Amniotic epithelial cell (primary cell): Measurements from ENCODE around the gene ULK4.
"Not testable (repeated sequence)": the region's sequence is repeated elsewhere in the genome, so short reads cannot be mapped to it uniquely, and the experiment has no call there.

Experiments
- DNase-seq: peaks from one replicate; pipeline ENCODE4 v3.0.0-alpha.2; 2010; ENCODE audit warnings: low read depth

ULK4 gene

GRCh38 chr3:41575724-41576123, 386.2 kb downstream of the ULK4 start:
- no peak for DNase-seq

GRCh38 chr3:41574900-41575299, 387.0 kb downstream of the ULK4 start:
- DNase-seq: peak; percentile 18

- no peak for DNase-seq
Measured at GRCh38 chr3:41573591-41573990, 388.3 kb downstream of the ULK4 start.

DNA sequence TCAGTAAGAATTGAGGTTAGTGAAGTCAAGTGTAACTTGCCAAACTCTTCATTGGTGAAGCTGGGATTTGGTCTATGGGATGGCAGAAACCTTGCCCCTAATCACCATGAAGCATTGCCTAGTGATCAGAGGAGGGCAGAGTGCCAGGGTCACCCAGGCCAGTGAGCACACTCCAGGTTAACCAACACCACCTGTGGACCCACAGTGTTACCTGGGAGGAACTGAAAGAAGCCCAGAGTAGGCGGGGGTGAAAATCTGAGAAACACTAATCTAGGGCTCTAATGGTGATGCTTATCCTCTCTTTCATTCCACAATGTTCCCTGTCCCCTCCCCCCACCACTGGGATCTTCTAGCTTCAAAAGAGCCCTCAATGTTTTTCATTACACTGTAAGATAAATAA, 389.8 kb downstream of the ULK4 start:
- no peak for DNase-seq

DNA sequence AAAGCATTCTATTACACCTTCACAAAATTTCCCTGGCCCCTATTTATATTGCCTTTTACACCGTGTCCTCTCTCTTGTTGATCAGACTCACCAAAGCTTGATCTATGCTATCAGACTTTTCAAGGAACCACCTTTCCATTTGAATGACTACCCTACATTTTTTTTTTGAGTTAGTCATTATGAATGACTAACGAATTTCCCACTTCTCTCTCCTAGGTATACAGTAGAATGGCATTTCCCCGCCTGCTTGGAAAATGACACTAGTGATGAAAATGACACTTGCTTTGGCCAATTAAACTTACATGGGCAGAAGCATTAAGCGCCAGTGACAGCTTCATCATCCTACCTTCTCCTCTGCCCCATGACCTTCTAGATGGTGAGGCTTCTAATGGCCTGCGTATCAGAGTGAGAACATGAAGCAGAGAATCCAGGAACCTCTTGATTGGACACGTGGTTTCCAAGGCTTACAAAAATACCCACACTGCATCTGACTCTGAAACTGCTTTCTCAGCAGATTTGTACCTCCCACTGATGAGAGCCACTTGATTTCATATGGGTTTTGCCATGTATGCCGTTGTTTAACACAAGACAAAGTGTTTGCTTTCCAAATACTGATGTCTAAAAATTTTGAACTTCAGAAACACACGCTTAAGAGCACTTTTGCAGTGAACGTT, 392.1 kb downstream of the ULK4 start:
- DNase-seq: no peak

- DNase-seq: peak; percentile 1
Measured at GRCh38 chr3:41565948-41566514, 395.9 kb downstream of the ULK4 start.

DNA sequence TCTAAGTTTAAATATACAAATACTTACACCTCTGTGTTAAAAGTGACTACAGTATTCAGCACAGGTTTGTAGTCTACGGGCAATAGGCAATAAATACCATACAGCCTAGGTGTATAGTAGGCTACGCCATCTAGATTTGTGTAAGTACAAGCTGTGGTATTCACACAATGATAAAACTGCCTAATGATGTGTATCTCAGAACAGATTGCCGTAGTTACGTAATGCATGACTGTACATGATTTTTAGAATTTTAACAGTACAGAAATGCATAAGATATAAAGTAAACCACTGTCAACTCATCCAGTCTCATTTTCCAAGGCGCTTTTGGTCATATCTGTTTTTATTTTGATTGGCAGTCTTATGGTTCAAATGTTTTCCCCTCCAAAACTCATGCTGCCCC, 396.9 kb downstream of the ULK4 start:
- peak; percentile 34 for DNase-seq

DNA sequence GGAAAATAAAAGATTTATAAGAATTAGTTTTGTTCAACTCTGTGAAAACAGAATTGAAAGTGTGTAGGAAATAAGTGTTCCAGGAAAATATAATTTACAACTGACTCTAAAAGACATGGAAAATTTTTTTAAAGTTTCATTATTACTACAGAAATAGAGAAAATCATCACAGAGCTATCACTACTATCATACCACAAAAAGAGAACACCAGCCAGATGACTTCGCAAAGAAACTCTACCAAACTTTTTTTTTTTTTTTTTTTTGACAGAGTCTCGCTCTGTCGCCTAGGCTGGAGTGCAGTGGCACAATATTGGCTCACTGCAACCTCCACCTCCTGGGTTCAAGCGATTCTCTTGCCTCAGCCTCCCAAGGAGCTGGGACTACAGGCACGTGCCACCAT, 405.7 kb downstream of the ULK4 start:
- not testable (repeated sequence) for DNase-seq

DNA sequence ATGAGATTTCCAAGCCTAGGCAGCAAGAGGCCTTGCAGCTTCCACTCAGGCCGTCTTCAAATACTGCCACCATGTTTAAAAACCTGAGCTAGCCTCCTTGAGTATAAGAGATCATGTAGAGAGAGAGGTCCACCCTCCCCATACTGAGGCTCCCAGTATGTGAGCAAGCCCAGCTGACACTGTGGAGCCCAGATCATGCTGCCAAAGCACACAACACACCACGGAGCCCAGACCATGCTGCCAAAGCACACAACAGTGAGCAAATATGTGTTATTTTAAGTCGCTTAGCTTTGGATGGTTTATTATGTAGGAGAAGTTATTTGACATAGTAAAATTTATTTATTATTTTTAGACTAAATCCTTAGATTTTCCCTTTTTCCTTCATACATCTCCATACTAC, 428.9 kb downstream of the ULK4 start:
- DNase-seq: no peak

GRCh38 chr3:41526995-41527573, 434.8 kb downstream of the ULK4 start:
- no peak for DNase-seq

DNA sequence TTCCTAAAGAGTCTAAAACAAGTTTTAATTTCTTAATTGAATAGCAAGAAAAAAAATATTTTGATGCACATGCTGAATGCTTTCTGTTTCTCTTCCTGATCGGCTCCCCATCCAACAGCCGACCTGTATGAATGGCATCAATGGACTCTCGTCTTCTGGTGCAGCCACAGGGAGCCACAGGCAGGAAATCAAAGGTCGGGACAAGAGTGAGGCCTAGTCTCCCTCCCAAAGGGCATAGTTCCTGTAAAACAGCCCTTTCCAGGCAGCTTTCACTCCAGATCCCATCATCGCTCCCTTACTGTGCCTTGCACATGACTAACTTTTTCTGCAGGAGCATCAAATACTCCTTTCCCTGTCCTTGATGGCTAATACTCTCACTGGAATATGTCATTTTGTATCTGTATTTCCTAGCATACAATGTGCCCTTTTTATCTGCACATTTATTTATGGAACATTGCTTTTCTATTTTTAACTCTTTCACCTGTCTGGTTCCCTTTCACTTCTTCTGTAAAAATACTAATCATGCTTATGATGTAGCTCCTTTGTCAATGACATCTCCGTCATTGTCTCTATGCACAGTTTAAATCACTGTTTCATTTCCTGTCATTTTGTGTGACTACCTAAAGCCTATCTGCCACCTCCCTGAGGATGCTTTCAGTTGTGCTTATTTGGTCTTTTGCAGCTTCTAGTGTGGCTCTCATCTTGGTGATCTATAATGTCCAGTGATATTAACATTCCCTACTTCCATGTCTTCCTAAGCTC, 436.4 kb downstream of the ULK4 start:
- DNase-seq: no peak

DNA sequence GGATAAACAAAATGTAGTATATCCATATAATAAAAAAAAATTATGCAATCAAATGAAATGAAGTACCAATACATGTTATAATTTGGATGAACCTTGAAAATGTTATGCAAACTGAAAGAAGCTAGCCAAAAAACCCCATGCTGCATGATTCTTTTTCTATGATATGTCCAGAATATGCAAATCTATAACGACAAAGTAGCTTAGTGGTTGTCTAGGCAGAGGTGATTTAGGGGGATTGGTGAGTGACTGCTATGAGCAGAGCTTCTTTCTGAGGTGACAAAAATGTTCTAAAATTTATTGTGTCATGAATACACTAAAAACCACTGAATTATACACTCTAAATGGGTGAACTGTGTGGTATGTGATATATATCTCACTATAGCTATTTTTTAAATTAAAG, 438.0 kb downstream of the ULK4 start:
- no peak for DNase-seq

- no peak for DNase-seq
Measured at GRCh38 chr3:41522612-41523011, 439.3 kb downstream of the ULK4 start.

DNA sequence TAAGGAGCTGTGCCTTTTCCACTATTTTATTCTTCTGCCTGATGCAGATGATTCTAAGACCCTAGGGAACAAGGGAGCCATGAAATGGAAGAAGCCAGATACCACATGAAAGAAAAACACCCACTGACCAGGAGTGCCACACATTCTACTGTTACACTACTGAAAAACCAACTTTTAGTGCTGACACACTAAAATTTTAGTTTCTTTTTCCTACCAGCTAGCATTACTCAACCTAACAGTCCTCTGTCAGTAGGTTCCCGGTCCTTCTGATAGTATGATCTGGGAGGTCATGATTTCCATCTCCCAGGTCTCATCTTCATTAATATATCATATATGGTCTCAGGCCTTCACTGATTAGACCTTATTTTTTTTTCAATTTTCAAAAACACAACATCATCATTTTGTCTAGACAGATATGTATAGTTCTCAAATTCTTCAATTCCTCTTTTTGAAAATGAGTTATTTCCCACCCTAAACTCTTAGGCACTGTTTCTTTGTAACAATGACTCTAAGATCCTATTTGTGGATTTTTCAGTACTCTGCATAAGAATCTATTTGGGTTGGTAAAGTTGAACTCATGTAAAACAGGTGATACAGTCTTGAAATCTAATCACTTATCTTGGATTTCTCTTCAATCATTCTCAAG, 440.8 kb downstream of the ULK4 start:
- no peak for DNase-seq

DNA sequence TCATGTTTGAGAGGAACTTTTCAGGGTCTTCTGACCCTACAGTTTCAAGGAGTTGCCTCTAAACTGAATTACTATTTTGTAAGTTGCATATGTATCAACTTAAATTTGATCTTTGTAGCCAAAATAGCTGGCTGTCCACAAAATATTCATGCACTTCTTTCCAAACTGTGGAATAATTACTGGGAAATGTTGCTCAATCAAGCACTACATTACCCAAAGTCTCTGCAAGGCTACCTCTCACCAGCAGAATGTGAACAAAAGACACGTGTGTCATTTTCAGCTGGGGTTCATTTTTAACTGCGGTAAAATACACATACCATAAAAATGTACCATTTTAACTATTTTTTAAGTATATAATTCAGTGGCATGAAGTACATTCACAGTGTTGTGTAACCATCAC, 442.2 kb downstream of the ULK4 start:
- DNase-seq: peak; percentile 33

GRCh38 chr3:41518626-41519025, 443.3 kb downstream of the ULK4 start:
- no peak for DNase-seq

- DNase-seq: peak; percentile 24
Measured at GRCh38 chr3:41508063-41508696, 453.7 kb downstream of the ULK4 start.

DNA sequence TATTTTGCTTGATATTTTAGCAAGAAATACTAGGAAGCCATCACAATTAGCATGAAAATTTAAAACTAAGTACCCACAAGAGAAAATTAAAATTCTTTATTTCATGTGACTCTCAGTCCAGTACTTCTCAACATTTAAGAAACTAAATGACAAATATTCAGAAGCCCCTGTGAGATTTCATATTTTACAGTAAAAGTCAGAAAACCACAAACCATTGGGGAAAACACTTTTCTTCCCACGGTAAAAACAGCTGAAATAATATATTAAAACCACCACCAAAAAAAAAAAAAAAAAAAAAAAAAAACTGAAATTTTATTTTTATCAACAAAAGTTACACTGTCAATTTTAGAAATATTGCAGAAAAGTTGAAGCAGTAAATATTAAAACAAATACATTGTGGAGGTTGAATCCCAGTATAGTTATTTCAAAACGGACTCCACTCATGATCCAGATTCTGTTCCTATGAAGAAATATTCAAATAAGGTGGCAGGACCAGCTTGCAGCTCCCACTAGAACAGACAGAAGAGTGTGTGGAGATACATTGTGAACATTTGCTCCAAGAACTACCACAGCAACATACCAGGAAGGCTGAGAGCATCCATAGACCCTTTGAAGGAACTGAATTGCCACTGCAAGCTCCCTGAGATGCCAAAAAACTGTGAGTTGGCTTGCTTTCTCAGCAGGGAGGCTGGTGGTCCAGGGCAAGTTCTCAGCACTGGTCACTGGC, 454.4 kb downstream of the ULK4 start:
- no peak for DNase-seq

GRCh38 chr3:41503998-41504623, 457.8 kb downstream of the ULK4 start:
- DNase-seq: no peak

GRCh38 chr3:41502481-41502880, 459.4 kb downstream of the ULK4 start:
- no peak for DNase-seq

- no peak for DNase-seq
Measured at GRCh38 chr3:41502023-41502422, 459.9 kb downstream of the ULK4 start.
